ENCODE results near the gene MKRN1. TPM values are rescaled to one million over a fixed set of nuclear protein-coding genes. Genes with fewer than 3 reads are reported as not detected.
"Not testable (repeated sequence)": the region's sequence is repeated elsewhere in the genome, so short reads cannot be mapped to it uniquely, and the experiment has no call there.

MKRN1 gene
- total RNA-seq, 3 donors from 2014 or later = 169 to 263 (median 188) TPM

GRCh38 chr7:140458201-140458600, 21.1 kb downstream of the MKRN1 start:
- peaks cover 17% of the 10 kb centered on the region for H3K36me3 ChIP-seq (ENCODE audit: low read depth)
- no peak overlapping the region for H3K4me3 ChIP-seq
- H3K4me1 ChIP-seq (ENCODE audit: low read depth) = peaks cover 39% of the 10 kb centered on the region
- no peak for TF ChIP-seq CTCF (IDR thresholded peaks at IDR 0.05)
- intact Hi-C loops (cut with DNase I, micrococcal nuclease) = no loop called here
- no peaks in the 10 kb centered on the region for H3K9me3 ChIP-seq
- no peak for ATAC-seq
- DNase-seq = no peak

DNA sequence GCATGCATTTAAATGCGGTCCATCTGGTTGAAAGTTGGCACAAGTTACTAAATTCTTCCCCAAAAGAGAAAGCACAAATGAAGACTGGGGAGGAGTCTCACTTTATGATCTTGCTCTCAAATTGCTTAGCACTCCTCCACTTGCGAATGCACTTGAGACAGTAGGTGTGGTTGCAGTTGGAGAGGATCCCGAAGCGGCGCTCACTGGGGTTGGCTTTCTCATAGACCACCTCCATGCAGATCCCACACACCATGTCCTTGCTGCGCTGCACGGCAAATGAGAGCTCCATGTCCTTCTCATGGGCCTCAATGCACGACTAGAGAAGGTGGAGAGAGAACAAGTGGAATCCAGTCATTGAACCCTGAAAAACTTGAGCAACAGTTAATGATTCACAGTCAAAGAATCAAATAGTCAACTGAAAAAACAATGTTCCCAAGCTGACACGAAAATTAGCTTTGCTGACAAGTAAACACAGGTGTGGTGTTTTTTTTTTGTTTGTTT, 22.7 kb downstream of the MKRN1 start:
- no peaks in the 10 kb centered on the region for H3K9me3 ChIP-seq
- peaks cover 47% of the 10 kb centered on the region for H3K4me1 ChIP-seq (ENCODE audit: low read depth)
- TF ChIP-seq CTCF (IDR thresholded peaks at IDR 0.05) = no peak
- peaks cover 17% of the 10 kb centered on the region for H3K36me3 ChIP-seq (ENCODE audit: low read depth)
- no peak overlapping the region for H3K4me3 ChIP-seq
- peak in 2 of 3 donors; percentile 60 to 65 for DNase-seq
- intact Hi-C loops (cut with DNase I, micrococcal nuclease) = no loop called here
- peak; percentile 59 for ATAC-seq

DNA sequence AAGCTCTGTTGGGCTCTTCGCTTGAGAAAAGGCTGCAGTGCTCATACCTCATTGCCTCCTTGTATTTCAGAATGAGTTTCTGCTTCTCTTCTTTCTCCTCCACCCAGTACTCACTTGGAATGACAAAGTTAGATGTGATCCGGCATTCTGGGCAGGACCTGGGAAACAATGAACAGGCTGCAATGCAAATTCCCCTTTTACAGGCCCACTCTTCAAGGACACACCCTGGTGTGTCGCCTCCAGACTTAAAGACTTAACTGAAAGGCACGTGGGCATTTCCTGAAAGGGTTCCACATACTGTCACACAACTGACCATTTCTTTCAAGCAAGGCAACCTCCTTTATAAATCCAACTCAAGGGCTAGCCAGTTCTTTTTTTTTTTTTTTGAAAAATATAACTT, 23.6 kb downstream of the MKRN1 start:
- no peak for TF ChIP-seq CTCF (IDR thresholded peaks at IDR 0.05)
- intact Hi-C loops (cut with DNase I, micrococcal nuclease) = no loop called here
- peaks cover 17% of the 10 kb centered on the region for H3K36me3 ChIP-seq (ENCODE audit: low read depth)
- ATAC-seq = peak; percentile 67
- H3K9me3 ChIP-seq = no peaks in the 10 kb centered on the region
- DNase-seq = peak in 1 of 3 donors; percentile 66
- peaks cover 55% of the 10 kb centered on the region for H3K4me1 ChIP-seq (ENCODE audit: low read depth)
- no peak overlapping the region for H3K4me3 ChIP-seq

GRCh38 chr7:140454657-140455015, 24.7 kb downstream of the MKRN1 start:
- no peak for TF ChIP-seq CTCF (IDR thresholded peaks at IDR 0.05)
- no peak for ATAC-seq
- no peak for DNase-seq
- Histone ChIP-seq H3K4me3 (no peak overlapping the region), H3K9me3 (no peaks in the 10 kb centered on the region), H3K36me3 (ENCODE audit: low read depth) (peaks cover 17% of the 10 kb centered on the region), H3K4me1 (ENCODE audit: low read depth) (peaks cover 59% of the 10 kb centered on the region)
- intact Hi-C loops (cut with DNase I, micrococcal nuclease) = no loop called here

- H3K4me1 ChIP-seq (ENCODE audit: low read depth) = peaks cover 59% of the 10 kb centered on the region
- ATAC-seq; H3K4me3 ChIP-seq; intact Hi-C loops (cut with DNase I, micrococcal nuclease); DNase-seq; H3K9me3 ChIP-seq: not testable (repeated sequence)
- H3K36me3 ChIP-seq (ENCODE audit: low read depth) = peaks cover 16% of the 10 kb centered on the region
These were observed 25.3 kb downstream of the MKRN1 start for GRCh38 chr7:140453785-140454656.

DNA sequence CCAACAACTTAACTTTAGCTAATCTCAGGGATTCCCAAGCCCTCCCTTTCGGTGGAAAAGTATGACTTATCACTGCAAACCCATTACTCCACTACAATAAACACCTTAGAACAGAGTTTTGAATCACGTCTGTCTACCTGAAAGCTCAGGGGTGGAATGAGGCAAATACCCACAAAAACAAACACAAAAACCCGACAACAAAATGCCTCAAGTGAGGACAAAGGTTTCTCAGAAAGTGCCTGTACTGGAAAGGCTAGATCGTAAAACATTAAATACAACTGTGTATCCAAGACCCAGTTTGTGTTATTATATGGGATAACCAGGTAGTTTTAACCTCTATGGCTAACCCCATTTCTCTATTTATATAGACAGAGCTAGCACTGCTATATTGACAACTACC, 26.0 kb downstream of the MKRN1 start:
- no peak for TF ChIP-seq CTCF (IDR thresholded peaks at IDR 0.05)
- ATAC-seq (peak; percentile 43), DNase-seq (peak in 1 of 3 donors; percentile 57)

More for the DNA sequence above, 26.0 kb downstream of the MKRN1 start:
- intact Hi-C loops (cut with DNase I, micrococcal nuclease) = no loop called here
- Histone ChIP-seq H3K9me3 (no peaks in the 10 kb centered on the region), H3K4me3 (no peak overlapping the region), H3K4me1 (ENCODE audit: low read depth) (peaks cover 59% of the 10 kb centered on the region), H3K36me3 (ENCODE audit: low read depth) (peaks cover 9% of the 10 kb centered on the region)

Data from mucosa of descending colon (tissue), 3 donors.